Measurements from ENCODE around the gene MS4A10.

GRCh38 chr11:60801194-60801593 lies 16.1 kb downstream of the MS4A10 start:
- TF ChIP-seq, protein P1, sequence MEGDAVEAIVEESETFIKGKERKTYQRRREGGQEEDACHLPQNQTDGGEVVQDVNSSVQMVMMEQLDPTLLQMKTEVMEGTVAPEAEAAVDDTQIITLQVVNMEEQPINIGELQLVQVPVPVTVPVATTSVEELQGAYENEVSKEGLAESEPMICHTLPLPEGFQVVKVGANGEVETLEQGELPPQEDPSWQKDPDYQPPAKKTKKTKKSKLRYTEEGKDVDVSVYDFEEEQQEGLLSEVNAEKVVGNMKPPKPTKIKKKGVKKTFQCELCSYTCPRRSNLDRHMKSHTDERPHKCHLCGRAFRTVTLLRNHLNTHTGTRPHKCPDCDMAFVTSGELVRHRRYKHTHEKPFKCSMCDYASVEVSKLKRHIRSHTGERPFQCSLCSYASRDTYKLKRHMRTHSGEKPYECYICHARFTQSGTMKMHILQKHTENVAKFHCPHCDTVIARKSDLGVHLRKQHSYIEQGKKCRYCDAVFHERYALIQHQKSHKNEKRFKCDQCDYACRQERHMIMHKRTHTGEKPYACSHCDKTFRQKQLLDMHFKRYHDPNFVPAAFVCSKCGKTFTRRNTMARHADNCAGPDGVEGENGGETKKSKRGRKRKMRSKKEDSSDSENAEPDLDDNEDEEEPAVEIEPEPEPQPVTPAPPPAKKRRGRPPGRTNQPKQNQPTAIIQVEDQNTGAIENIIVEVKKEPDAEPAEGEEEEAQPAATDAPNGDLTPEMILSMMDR (IDR thresholded peaks at IDR 0.05) = no peak
- no peak for TF ChIP-seq POLR2A (IDR thresholded peaks at IDR 0.05)
